AG10803 (cell line): ENCODE measurements around the gene COL19A1.

Source experiments
- DNase-seq: peaks from one replicate; pipeline ENCODE4 v3.0.0; 2010; ENCODE audit warnings: low read depth
- H3K4me3 ChIP-seq: 2 replicates; pipeline ENCODE4 v1.5.1; 2011; ENCODE audit warnings: mild to moderate bottlenecking, low read length, control low read depth
- CTCF ChIP-seq: conservative IDR thresholded peaks from 2 replicates; pipeline ENCODE4 v1.5.1; 2011; ENCODE audit warnings: mild to moderate bottlenecking, low read length, control low read depth, inconsistent platforms

COL19A1 gene

GRCh38 chr6:69866770-69867638, 648 bp downstream of the COL19A1 start:
- no peak for TF ChIP-seq CTCF
- peak; percentile 4 for DNase-seq
- peak overlapping the region; percentile 54 for H3K4me3 ChIP-seq

GRCh38 chr6:69867639-69867976, 1.3 kb downstream of the COL19A1 start:
- peak overlapping the region; percentile 54 for H3K4me3 ChIP-seq
- TF ChIP-seq CTCF: no peak
- DNase-seq: no peak

DNA sequence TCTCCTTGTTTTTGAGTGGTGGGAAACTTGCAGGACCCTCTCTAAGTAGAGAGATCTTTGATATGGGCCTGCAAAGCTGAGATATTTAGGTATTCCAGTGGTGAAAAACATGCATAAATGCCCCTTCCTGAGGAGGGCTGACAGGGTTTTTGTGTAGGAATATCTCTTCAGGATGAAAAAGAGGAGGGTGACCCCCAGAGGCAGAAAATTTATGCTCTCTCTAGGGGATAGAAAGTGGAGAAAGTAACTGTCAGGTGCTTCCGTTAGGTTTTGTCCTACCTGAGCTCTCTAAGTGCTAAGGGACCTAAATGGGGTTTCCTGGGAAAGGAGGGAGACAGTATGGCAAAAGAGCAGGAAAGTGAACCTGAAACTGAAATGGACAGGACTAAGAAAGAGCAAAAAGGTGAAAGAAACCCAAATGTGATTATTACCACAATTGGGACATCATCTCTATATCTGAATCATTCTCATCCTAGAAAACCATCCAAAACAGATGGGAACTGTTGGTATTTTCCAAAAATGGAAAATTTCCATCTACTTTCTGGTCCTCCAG, 2.0 kb downstream of the COL19A1 start:
- TF ChIP-seq CTCF: no peak
- H3K4me3 ChIP-seq: no peak overlapping the region
- no peak for DNase-seq

GRCh38 chr6:69868961-69869360, 2.6 kb downstream of the COL19A1 start:
- no peak for TF ChIP-seq CTCF
- H3K4me3 ChIP-seq: no peak overlapping the region
- no peak for DNase-seq

- H3K4me3 ChIP-seq: no peak overlapping the region
- DNase-seq: no peak
- no peak for TF ChIP-seq CTCF
Observed at GRCh38 chr6:69871107-69871506, 4.8 kb downstream of the COL19A1 start.

DNA sequence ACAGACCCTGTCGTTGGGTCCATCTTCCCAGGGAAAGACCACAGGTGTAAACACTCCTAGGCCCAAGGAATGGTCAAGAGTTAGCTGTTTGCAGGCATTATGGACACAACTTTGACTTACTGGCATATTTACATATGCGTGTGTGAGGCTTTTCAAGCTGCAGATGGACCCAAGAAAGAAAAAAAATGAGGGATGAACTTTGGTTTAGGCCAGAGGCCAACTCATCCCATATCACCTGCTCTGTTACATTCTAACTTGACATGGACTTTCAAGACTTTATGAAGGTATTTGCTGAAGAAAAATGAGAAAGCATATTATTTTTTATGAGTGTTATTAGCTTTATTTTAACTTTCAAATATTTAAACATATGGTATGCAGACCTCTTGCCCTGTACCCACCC, 6.9 kb downstream of the COL19A1 start:
- TF ChIP-seq CTCF: no peak
- no peak for DNase-seq
- H3K4me3 ChIP-seq: no peak overlapping the region

DNA sequence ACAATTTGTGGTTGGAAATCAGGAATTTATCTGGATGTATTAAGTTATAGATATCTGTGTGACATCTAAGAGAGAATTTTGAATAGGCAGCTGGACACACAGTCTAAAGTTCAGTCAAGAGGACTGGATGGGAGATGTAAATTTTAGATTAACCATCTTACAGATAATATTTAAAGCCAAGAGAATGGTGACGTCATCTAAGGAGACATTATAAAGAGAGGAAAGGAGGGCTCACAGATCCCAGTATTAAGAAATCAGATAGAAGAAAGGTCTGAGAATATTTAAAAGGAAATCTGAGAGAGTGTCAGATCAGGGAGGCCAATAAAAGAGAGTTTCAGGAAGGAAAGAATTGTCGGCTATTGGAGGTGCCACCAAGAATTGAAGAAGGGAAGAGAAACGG, 9.4 kb downstream of the COL19A1 start:
- no peak for DNase-seq
- H3K4me3 ChIP-seq: no peak overlapping the region
- TF ChIP-seq CTCF: no peak
